HG02970 (cell line): ENCODE results near the gene GAS2L3.

Experiments
- ATAC-seq: cut with Tn5 transposase; IDR thresholded peaks from one replicate; pipeline ENCODE4 v1.9.1; 2021; ENCODE audit warnings: mild to moderate bottlenecking, moderate library complexity, moderate number of reproducible peaks; ENCODE audit not compliant: unreplicated experiment, low FRiP score

Gene GAS2L3

GRCh38 chr12:100652488-100652887, 79.0 kb downstream of the GAS2L3 start:
- ATAC-seq = no peak

- ATAC-seq = no peak
Observed at GRCh38 chr12:100656141-100656540, 82.7 kb downstream of the GAS2L3 start.

GRCh38 chr12:100656856-100657255, 83.4 kb downstream of the GAS2L3 start:
- no peak for ATAC-seq

- no peak for ATAC-seq
Observed at GRCh38 chr12:100661300-100661951, 87.9 kb downstream of the GAS2L3 start.

- no peak for ATAC-seq
Observed at GRCh38 chr12:100666588-100666987, 93.1 kb downstream of the GAS2L3 start.

- ATAC-seq = peak; percentile 68
Observed at GRCh38 chr12:100668945-100669536, 95.6 kb downstream of the GAS2L3 start.

DNA sequence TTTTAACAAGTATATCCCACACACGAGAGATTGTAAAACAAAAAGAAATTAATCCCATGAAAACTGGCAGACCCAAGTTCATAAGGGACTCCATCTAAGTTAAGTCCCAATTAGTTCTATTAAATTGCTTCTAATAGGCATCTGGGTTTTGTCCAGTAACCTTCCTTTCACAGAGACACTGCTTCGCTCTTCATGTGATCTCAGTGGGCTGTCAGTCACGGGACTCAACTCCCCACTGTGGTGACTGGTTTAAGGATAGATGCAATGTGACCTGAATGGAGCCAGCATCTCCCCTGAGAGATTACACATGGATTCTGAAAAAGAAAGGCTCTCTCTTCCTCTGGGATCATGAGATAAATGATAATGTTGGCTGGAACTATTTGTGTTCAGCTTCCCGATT, 96.4 kb downstream of the GAS2L3 start:
- no peak for ATAC-seq

DNA sequence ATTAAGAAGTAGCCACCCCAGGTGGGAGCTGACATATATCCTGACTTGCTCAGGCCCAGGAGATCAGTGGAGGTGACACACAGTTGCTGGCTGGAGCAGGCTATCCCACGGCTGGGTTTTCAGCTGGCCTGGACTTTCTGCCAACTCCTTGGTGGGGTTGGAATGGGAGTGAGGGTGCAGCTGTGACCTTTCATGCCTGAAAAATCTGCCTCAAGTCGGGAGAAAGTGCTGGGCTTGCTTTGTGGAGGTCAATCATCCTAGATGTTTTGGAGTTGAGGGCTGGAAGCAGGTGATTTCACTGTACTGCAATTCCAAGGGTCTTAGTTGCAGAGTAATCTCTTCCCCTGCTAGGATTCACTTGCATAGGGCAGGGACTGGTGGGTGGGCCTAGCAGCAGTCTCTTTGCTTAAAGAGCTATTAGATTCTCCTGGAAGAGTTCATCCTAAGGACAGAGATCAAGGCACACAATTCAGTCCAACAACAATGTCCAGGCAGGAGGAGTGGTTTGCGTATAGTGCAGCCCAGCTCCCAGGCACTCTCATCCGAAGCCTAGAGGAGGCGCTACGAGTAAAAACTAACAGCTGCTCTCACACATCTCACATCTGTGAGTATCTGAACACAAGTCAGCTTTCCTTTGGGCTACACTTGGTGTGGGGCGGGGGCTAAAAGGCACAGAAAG, 98.1 kb downstream of the GAS2L3 start:
- ATAC-seq = no peak

DNA sequence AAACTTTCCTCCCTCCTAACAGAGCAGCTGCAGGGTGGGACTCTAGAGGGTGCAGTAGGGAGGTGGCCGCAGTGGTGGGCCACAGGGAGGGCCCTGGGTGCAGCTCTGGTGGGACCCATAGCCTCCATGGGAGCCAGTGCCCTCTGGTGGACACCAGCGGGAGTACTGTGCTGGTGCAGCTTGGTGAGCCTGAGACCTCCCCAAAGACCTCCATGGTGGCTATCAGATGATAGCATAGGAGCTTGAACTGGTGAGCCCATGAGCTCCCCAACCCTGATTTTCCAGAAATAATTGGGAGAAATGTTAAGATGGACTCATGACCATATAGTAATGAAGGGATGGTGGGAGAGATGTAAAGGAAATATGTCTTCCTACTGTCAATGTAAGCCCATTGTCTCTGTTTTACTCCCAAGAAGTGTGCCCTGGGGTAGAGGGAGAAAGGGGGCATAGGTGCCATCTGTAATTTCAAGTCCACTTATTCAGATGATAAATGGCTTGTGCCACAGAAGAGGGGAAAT, 98.7 kb downstream of the GAS2L3 start:
- no peak for ATAC-seq

GRCh38 chr12:100674036-100674888, 100.8 kb downstream of the GAS2L3 start:
- no peak for ATAC-seq
